ENCODE results near the gene RANBP3.
"Not testable (repeated sequence)": the region's sequence is repeated elsewhere in the genome, so short reads cannot be mapped to it uniquely, and the experiment has no call there.

The RANBP3 gene

DNA sequence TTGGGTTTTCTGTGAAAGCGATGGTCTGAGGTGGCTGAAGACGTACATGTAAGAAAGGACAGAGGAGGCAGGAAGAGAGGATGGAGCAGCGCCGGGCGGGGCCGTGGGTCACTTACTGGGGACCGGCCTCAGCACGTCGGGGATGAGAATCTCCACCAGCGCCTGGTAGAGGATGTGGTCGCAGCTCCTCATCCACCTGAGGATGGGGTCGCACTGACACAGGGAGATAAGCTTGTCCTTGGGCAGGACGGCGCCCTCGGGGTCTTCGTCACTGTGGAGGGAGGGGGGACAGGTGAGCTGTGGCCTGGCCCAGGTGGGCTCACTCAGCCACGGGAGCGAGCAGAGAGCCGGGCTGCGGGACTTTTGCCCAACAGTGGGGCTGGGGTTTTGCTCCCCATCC is 29.0 kb upstream of the RANBP3 start:
- TF ChIP-seq, protein P1, sequence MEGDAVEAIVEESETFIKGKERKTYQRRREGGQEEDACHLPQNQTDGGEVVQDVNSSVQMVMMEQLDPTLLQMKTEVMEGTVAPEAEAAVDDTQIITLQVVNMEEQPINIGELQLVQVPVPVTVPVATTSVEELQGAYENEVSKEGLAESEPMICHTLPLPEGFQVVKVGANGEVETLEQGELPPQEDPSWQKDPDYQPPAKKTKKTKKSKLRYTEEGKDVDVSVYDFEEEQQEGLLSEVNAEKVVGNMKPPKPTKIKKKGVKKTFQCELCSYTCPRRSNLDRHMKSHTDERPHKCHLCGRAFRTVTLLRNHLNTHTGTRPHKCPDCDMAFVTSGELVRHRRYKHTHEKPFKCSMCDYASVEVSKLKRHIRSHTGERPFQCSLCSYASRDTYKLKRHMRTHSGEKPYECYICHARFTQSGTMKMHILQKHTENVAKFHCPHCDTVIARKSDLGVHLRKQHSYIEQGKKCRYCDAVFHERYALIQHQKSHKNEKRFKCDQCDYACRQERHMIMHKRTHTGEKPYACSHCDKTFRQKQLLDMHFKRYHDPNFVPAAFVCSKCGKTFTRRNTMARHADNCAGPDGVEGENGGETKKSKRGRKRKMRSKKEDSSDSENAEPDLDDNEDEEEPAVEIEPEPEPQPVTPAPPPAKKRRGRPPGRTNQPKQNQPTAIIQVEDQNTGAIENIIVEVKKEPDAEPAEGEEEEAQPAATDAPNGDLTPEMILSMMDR (IDR thresholded peaks at IDR 0.05; ENCODE audit: borderline replicate concordance, control extremely low read depth, extremely low read depth, insufficient read depth, missing control alignments), result no peak
- in situ Hi-C loops (cut with MboI; ENCODE audit: low sequenced_read_pairs, unreplicated experiment), result no loop called here
- DNase-seq (ENCODE audit: low spot score), result no peak

DNA sequence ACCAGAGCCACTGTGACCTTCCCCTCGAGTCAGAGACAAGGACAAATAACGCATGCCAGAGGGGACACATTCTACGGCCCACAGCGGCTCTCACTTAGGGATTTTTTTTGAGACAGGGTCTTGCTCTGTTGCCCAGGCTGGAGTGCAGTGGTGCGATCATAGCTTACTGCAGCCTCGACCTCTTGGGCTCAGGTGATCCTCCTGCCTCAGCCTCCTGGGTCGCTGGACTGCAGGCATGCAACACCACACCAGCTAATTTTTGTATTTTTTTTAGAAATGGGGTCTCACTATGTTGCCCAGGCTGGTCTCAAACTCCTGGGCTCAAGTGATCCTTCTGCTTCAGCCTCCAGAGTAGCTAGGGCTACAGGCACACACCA is 28.1 kb upstream of the RANBP3 start:
- in situ Hi-C loops (cut with MboI; ENCODE audit: low sequenced_read_pairs, unreplicated experiment); DNase-seq (ENCODE audit: low spot score): not testable (repeated sequence)

DNA sequence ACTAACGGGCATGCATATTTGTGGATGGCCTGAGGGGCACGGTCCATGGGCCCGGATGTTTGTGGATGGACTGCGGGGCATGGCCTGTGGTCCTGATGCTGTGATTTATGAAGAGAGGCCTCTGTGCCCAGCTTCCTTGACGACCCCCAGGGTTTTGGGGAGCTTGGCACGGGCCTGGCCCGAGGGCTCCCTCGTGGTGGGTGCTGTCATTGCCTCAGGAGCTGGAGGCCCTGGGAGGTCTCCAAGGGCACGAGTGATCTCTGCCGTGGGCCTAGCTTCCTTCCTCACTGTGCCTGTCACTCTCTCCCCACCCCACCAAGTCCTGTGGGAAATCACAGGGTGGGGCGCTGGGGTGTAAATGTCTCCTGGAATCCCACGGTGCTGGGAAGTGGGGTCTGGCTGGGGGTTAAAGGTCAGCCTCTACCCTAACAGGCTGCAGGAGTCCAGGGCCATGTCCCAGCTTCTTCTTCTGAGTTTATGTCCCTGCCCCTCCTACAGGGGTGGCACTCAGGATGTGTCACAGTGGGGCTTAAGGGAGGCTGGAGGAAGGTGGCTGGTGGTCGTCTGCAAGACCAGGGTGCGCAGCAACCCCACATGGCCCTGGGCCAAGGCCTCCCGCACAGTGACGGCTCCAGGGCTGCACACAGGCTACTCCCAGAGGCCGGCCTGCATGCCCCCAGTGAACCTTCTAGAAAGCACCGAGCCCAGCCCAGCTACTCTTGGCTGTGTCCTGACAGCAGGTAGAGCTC is 27.6 kb upstream of the RANBP3 start:
- no peak for DNase-seq (ENCODE audit: low spot score)
- TF ChIP-seq, protein P1 (IDR thresholded peaks at IDR 0.05; ENCODE audit: borderline replicate concordance, control extremely low read depth, extremely low read depth, insufficient read depth, missing control alignments), result no peak
- in situ Hi-C loops (cut with MboI; ENCODE audit: low sequenced_read_pairs, unreplicated experiment), result no loop called here

DNA sequence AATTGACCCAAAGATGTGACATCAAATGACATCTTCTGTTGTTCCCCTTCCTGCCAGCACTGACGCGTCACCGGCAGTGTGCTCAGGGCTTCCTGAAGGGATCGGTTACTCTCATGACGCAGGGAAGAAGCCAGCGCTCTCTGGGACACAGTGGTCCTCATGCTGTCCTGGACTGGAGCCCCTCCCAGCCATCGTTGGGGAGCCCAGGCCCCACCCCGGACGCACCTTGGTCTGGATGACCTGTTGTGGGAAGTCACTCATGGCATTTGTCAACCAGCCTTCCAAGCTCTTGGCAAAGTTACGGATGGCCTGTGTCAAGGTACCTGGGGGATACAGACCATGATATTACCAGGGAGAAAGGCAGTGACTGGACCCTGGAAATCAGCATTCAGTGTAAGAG is 26.0 kb upstream of the RANBP3 start:
- in situ Hi-C loops (cut with MboI; ENCODE audit: low sequenced_read_pairs, unreplicated experiment), result no loop called here
- TF ChIP-seq, protein P1 (IDR thresholded peaks at IDR 0.05; ENCODE audit: borderline replicate concordance, control extremely low read depth, extremely low read depth, insufficient read depth, missing control alignments), result no peak
- no peak for DNase-seq (ENCODE audit: low spot score)

DNA sequence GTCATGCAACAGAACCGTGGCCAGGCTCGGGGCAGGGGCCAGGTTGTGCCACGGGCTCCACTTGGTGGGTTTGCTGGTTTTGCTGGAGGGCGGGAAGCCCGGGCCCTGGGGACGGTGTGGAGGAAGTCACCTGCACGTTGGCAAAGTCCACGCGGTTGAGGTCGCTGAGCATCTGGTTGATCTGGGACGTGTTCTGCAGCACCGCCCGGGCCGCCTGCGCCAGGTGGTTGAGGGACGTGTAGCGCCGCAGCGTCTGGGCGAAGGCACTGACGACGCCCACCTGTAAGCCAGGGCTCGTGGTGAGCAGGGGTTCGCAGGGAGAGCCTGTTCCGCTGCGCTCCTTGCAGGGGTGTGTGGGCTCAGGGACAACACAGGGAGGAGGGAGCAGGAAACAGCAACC is 24.7 kb upstream of the RANBP3 start:
- in situ Hi-C loops (cut with MboI; ENCODE audit: low sequenced_read_pairs, unreplicated experiment), result no loop called here
- no peak for DNase-seq (ENCODE audit: low spot score)
- TF ChIP-seq, protein P1 (IDR thresholded peaks at IDR 0.05; ENCODE audit: borderline replicate concordance, control extremely low read depth, extremely low read depth, insufficient read depth, missing control alignments), result no peak

DNA sequence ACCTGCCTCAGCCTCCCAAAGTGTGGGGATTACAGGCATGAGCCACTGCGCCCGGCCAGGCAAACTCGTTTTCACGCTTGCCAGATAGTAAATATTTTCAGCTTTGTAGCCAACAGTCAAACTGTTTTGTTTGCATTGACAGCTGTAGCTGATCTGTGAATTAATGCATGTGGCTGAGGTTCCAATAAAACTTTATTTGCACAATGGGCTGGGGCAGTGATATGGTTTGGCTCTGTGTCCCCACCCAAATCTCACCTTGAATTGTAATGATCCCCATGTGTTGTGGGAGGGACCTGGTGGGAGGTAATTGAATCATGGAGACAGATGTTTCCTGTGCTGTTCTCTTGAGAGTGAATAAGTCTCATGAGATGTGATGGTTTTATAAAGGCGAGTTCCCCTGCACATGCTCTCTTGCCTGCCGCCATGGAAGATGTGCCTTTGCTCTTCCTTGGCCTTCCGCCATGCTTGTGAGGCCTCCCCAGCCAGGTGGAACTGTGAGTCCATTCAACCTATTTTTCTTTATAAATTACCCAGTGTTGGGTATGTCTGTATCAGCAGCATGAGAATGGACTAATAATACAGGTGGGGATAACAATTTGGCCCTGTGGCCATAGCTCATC is 22.4 kb upstream of the RANBP3 start:
- in situ Hi-C loops (cut with MboI; ENCODE audit: low sequenced_read_pairs, unreplicated experiment), result no loop called here
- DNase-seq (ENCODE audit: low spot score), result no peak
- TF ChIP-seq, protein P1 (IDR thresholded peaks at IDR 0.05; ENCODE audit: borderline replicate concordance, control extremely low read depth, extremely low read depth, insufficient read depth, missing control alignments), result no peak

DNA sequence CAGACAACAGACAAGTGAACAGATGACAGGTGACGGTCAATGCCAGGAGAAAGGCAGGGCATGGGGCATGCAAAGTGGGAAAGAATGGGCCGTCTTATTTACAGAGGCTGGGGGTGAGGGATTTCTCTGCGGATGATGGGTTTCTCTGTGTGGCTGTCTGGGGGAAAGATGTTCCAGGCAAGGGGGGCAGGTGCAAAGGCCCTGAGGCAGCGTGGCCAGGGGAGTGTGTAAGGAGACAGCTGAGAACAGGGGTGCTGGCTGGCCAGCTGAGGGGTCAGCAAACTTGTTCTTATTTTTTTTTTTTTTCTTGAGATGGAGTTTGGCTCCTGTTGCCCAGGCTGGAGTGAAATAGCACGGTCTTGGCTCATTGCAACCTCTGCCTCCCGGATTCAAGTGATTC is 21.8 kb upstream of the RANBP3 start:
- TF ChIP-seq, protein P1 (IDR thresholded peaks at IDR 0.05; ENCODE audit: borderline replicate concordance, control extremely low read depth, extremely low read depth, insufficient read depth, missing control alignments), result no peak
- in situ Hi-C loops (cut with MboI; ENCODE audit: low sequenced_read_pairs, unreplicated experiment), result no loop called here
- no peak for DNase-seq (ENCODE audit: low spot score)

Data from GM13976 (cell line).